ENCODE measurements around the gene PRR23E. TPM values are rescaled to one million over a fixed set of nuclear protein-coding genes. Genes with fewer than 3 reads are reported as not detected.

PRR23E gene
- total RNA-seq, 4 donors from 2014 or later, result not detected

GRCh38 chr3:127212231-127212630 is 19.3 kb downstream of the PRR23E start:
- no peak overlapping the region for H3K27ac ChIP-seq
- DNase-seq, result no peak
- no peaks in the 10 kb centered on the region for H3K36me3 ChIP-seq
- WGBS, 2 donors, result 80 to 98% methylated on average over 3 of the region's 3 CpGs
- H3K27me3 ChIP-seq, result peaks cover 0 to 84% (median 0%) of the 10 kb centered on the region in 4 donors
- H3K9me3 ChIP-seq, result no peaks in the 10 kb centered on the region
- no peak overlapping the region for H3K4me3 ChIP-seq
- intact Hi-C loops (cut with DNase I), result no loop called here
- H3K4me1 ChIP-seq, result no peaks in the 10 kb centered on the region
- no peak for TF ChIP-seq POLR2A (IDR thresholded peaks at IDR 0.05)
- TF ChIP-seq, protein P1, sequence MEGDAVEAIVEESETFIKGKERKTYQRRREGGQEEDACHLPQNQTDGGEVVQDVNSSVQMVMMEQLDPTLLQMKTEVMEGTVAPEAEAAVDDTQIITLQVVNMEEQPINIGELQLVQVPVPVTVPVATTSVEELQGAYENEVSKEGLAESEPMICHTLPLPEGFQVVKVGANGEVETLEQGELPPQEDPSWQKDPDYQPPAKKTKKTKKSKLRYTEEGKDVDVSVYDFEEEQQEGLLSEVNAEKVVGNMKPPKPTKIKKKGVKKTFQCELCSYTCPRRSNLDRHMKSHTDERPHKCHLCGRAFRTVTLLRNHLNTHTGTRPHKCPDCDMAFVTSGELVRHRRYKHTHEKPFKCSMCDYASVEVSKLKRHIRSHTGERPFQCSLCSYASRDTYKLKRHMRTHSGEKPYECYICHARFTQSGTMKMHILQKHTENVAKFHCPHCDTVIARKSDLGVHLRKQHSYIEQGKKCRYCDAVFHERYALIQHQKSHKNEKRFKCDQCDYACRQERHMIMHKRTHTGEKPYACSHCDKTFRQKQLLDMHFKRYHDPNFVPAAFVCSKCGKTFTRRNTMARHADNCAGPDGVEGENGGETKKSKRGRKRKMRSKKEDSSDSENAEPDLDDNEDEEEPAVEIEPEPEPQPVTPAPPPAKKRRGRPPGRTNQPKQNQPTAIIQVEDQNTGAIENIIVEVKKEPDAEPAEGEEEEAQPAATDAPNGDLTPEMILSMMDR (IDR thresholded peaks at IDR 0.05), result no peak

DNA sequence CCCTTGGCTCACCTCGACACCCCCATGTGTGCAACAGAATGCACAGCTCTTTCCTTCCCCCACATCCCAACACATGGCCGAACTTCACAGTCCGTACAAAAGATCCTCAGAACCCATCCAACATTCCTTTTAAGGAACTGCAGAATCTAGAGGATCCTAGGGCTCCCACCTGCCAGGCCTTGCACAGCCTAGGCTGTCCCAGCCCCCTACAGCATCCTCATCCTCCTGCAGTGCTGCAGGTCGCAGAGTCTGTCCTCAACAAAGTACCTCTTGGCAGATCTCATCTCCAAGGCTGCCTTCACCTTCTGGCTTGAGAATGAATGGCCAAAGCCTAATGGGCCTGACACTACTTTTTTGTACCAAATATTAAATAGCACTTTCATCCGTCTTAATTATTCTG is 19.8 kb downstream of the PRR23E start:
- Histone ChIP-seq H3K9me3 (no peaks in the 10 kb centered on the region), H3K4me1 (no peaks in the 10 kb centered on the region), H3K36me3 (no peaks in the 10 kb centered on the region), H3K27me3 (peaks cover 0 to 82% (median 0%) of the 10 kb centered on the region in 4 donors), H3K4me3 (no peak overlapping the region), H3K27ac (no peak overlapping the region)
- intact Hi-C loops (cut with DNase I), result no loop called here
- no peak for DNase-seq
- no peak for TF ChIP-seq POLR2A (IDR thresholded peaks at IDR 0.05)
- TF ChIP-seq, protein P1 (IDR thresholded peaks at IDR 0.05), result no peak
- WGBS, 2 donors, result 84 to 90% methylated on average over 5 of the region's 5 CpGs

- DNase-seq, result no peak
These were observed 20.5 kb downstream of the PRR23E start for GRCh38 chr3:127213381-127213918.

DNA sequence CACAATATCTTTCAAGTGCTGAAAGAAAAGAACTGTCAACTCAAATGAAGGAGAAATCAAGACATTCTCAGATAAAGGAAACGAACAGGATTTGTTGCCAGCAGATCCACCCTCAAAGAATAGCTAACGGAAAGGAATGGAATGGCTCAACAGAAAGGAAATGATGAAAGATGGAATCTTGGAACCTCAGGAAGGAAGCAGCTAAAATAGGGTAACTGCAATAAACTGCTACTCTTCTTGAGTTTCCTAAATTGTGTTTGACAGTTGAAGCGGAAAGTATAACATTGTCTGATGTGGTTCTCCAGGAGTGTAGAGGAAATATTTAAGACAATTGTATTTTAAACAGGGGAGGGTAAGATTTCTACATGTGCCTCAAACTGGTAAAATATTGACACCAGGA is 22.0 kb downstream of the PRR23E start:
- H3K9me3 ChIP-seq, result no peaks in the 10 kb centered on the region
- intact Hi-C loops (cut with DNase I), result no loop called here

More at GRCh38 chr3:127213381-127213918, 20.5 kb downstream of the PRR23E start:
- no peaks in the 10 kb centered on the region for H3K36me3 ChIP-seq
- H3K27ac ChIP-seq, result no peak overlapping the region
- H3K4me3 ChIP-seq, result no peak overlapping the region
- H3K9me3 ChIP-seq, result no peaks in the 10 kb centered on the region
- H3K27me3 ChIP-seq, result peaks cover 0 to 84% (median 0%) of the 10 kb centered on the region in 4 donors
- intact Hi-C loops (cut with DNase I), result no loop called here
- no peak for TF ChIP-seq POLR2A (IDR thresholded peaks at IDR 0.05)
- TF ChIP-seq, protein P1 (IDR thresholded peaks at IDR 0.05), result no peak
- no peaks in the 10 kb centered on the region for H3K4me1 ChIP-seq
- 40 to 74% methylated on average over 1 to 4 of the region's 4 CpGs for WGBS, 2 donors

DNA sequence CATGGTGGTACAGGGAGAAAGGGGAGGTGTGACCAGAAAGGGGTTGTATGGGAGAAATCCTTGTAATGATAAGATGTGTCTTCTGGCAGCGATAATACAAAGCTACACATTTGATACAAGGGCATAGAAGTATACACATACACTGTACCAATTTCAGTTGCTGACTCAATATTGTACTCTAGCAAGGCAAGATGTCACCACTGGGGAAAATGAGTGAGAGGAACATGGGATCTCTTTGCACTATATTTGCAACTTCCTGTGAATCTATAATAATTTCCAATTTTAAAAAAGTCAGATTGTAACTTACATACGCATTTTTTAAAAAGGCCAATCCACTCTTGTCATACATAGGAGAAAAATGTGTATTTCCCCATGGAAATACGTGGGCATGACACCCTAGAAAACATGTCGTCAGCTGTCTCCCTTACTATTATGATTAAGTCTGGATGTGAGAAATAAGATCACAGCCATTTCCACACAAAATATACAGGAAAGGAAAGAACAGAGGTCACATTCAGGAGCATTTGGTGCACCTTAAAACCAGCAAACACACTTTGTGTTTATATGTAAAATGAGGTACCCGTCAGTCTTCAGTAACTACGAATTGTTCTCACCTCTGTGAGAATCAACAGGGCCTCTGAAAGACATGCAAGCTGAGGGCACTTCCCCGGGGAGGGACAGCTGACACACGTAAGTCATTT is 22.9 kb downstream of the PRR23E start:
- intact Hi-C loops (cut with DNase I), result no loop called here
- H3K36me3 ChIP-seq, result no peaks in the 10 kb centered on the region
- no peak overlapping the region for H3K4me3 ChIP-seq
- 42 to 50% methylated on average over 8 of the region's 8 CpGs for WGBS, 2 donors
- peaks cover 0 to 85% (median 0%) of the 10 kb centered on the region in 4 donors for H3K27me3 ChIP-seq
- no peak overlapping the region for H3K27ac ChIP-seq
- no peak for DNase-seq
- H3K4me1 ChIP-seq, result no peaks in the 10 kb centered on the region
- TF ChIP-seq POLR2A (IDR thresholded peaks at IDR 0.05), result no peak
- H3K9me3 ChIP-seq, result no peaks in the 10 kb centered on the region

More for the DNA sequence above, 22.0 kb downstream of the PRR23E start:
- WGBS, 2 donors, result 21 to 35% methylated on average over 3 of the region's 3 CpGs
- Histone ChIP-seq H3K27ac (no peak overlapping the region), H3K4me3 (no peak overlapping the region), H3K4me1 (no peaks in the 10 kb centered on the region), H3K36me3 (no peaks in the 10 kb centered on the region), H3K27me3 (peaks cover 0 to 85% (median 0%) of the 10 kb centered on the region in 4 donors)
- TF ChIP-seq, protein P1 (IDR thresholded peaks at IDR 0.05), result no peak
- TF ChIP-seq POLR2A (IDR thresholded peaks at IDR 0.05), result no peak
- DNase-seq, result no peak

Data from esophagus squamous epithelium (tissue), 5 donors.